ENCODE measurements around the gene INF2. TPM values are rescaled to one million over a fixed set of nuclear protein-coding genes. Genes with fewer than 3 reads are reported as not detected.

Gene INF2
- polyA plus RNA-seq (2011; rRNA removed): 20.0 and 39.9 TPM in 2 replicates
- polyA minus RNA-seq (2011; rRNA and poly(A)+ RNA removed): 19.5 and 24.1 TPM in 2 replicates

GRCh38 chr14:104689109-104689880, at the start of gene INF2:
INF2 (plus strand) TSS chr14:104689618; CDS start chr14:104701366, 11,748 bp downstream.
- ChIA-PET CTCF (interaction anchor here (1.0 kb wide), 1 partner anchor 9 kb away, joined by 3 read pairs; no protein-coding TSS in a partner anchor), POLR2A (no interaction called here)
- peak within 1 kb of the TSS; percentile 91 for H3K4me3 ChIP-seq (ENCODE audit: low read depth, low read length)
- no peak for DNase-seq (ENCODE audit: low read depth)
- peaks cover 3% of the 10 kb centered on the region for H3K36me3 ChIP-seq (ENCODE audit: control insufficient read depth, insufficient read depth, low read length)
- no peaks in the 10 kb centered on the region for H3K27me3 ChIP-seq (ENCODE audit: control insufficient read depth, insufficient read depth, low read length)
- TF ChIP-seq CTCF (IDR thresholded peaks at IDR 0.05; ENCODE audit: insufficient read depth, low read depth, low read length): no peak

- Histone ChIP-seq H3K36me3 (ENCODE audit: control insufficient read depth, insufficient read depth, low read length) (no peaks in the 10 kb centered on the region), H3K27me3 (ENCODE audit: control insufficient read depth, insufficient read depth, low read length) (peaks cover 2% of the 10 kb centered on the region; the same call in 1 of the 2 replicates), H3K4me3 (ENCODE audit: low read depth, low read length) (no peak overlapping the region)
- ChIA-PET CTCF (interaction anchor here (0.6 to 2.1 kb wide), 21 partner anchors 9 to 564 kb away, joined by 3 to 15 read pairs (median 3); no protein-coding TSS in a partner anchor), POLR2A (no interaction called here)
- peak; percentile 98 for TF ChIP-seq CTCF (IDR thresholded peaks at IDR 0.05; ENCODE audit: insufficient read depth, low read depth, low read length)
- no peak for DNase-seq (ENCODE audit: low read depth)
Observed at GRCh38 chr14:104639885-104640548, 49.4 kb upstream of the INF2 start.

GRCh38 chr14:104640681-104641080, 48.7 kb upstream of the INF2 start:
- no peak for DNase-seq (ENCODE audit: low read depth)
- H3K36me3 ChIP-seq (ENCODE audit: control insufficient read depth, insufficient read depth, low read length): no peaks in the 10 kb centered on the region
- no peak for TF ChIP-seq CTCF (IDR thresholded peaks at IDR 0.05; ENCODE audit: insufficient read depth, low read depth, low read length)
- ChIA-PET POLR2A (no interaction called here), CTCF (interaction anchor here (0.6 to 2.1 kb wide), 15 partner anchors 10 to 562 kb away, joined by 3 to 15 read pairs (median 4); no protein-coding TSS in a partner anchor)
- H3K27me3 ChIP-seq (ENCODE audit: control insufficient read depth, insufficient read depth, low read length): peaks cover 2% of the 10 kb centered on the region; the same call in 1 of the 2 replicates
- H3K4me3 ChIP-seq (ENCODE audit: low read depth, low read length): no peak overlapping the region

GRCh38 chr14:104641753-104642539, 47.5 kb upstream of the INF2 start:
- POLR2A ChIA-PET: no interaction called here
- Histone ChIP-seq H3K27me3 (ENCODE audit: control insufficient read depth, insufficient read depth, low read length) (peaks cover 2% of the 10 kb centered on the region; the same call in 1 of the 2 replicates), H3K4me3 (ENCODE audit: low read depth, low read length) (no peak overlapping the region), H3K36me3 (ENCODE audit: control insufficient read depth, insufficient read depth, low read length) (no peaks in the 10 kb centered on the region)
- CTCF ChIA-PET: no interaction called here
- no peak for DNase-seq (ENCODE audit: low read depth)
- TF ChIP-seq CTCF (IDR thresholded peaks at IDR 0.05; ENCODE audit: insufficient read depth, low read depth, low read length): no peak

All from BJ (cell line).